Measurements from ENCODE around the gene ANKUB1. TPM values are rescaled to one million over a fixed set of nuclear protein-coding genes. Genes with fewer than 3 reads are reported as not detected.

The ANKUB1 gene
- total RNA-seq, 1 donor from 2014 or later, result 3.1 TPM

DNA sequence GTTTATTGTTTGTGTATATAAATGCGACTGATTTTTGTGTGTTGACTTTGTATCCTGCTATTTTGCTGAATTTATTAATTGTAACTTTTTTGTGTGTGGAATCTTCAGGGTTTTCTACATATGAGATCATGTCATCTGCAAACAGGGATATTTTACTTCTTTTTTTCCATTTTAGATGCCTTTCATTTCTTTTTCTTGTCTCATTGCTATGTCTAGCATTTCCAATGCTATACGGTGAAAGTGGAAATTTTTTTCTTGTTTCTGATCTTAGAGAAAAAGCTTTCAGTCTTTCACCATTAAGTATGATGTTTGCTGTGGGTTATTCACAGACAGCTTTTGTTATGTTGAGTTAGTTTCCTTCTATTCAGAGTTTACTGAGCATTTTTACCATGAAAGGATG lies 71.4 kb downstream of the ANKUB1 start:
- intact Hi-C loops (cut with DNase I), result no loop called here
- H3K27ac ChIP-seq, result no peak overlapping the region
- TF ChIP-seq, protein P1, sequence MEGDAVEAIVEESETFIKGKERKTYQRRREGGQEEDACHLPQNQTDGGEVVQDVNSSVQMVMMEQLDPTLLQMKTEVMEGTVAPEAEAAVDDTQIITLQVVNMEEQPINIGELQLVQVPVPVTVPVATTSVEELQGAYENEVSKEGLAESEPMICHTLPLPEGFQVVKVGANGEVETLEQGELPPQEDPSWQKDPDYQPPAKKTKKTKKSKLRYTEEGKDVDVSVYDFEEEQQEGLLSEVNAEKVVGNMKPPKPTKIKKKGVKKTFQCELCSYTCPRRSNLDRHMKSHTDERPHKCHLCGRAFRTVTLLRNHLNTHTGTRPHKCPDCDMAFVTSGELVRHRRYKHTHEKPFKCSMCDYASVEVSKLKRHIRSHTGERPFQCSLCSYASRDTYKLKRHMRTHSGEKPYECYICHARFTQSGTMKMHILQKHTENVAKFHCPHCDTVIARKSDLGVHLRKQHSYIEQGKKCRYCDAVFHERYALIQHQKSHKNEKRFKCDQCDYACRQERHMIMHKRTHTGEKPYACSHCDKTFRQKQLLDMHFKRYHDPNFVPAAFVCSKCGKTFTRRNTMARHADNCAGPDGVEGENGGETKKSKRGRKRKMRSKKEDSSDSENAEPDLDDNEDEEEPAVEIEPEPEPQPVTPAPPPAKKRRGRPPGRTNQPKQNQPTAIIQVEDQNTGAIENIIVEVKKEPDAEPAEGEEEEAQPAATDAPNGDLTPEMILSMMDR (IDR thresholded peaks at IDR 0.05), result no peak
- no peak overlapping the region for H3K4me3 ChIP-seq
- H3K4me1 ChIP-seq, result peaks cover 7% of the 10 kb centered on the region
- DNase-seq (no peak), ATAC-seq (no peak)
- no peaks in the 10 kb centered on the region for H3K27me3 ChIP-seq (ENCODE audit: low read depth)
- H3K9me3 ChIP-seq, result peaks cover 9% of the 10 kb centered on the region
- H3K36me3 ChIP-seq, result no peaks in the 10 kb centered on the region

DNA sequence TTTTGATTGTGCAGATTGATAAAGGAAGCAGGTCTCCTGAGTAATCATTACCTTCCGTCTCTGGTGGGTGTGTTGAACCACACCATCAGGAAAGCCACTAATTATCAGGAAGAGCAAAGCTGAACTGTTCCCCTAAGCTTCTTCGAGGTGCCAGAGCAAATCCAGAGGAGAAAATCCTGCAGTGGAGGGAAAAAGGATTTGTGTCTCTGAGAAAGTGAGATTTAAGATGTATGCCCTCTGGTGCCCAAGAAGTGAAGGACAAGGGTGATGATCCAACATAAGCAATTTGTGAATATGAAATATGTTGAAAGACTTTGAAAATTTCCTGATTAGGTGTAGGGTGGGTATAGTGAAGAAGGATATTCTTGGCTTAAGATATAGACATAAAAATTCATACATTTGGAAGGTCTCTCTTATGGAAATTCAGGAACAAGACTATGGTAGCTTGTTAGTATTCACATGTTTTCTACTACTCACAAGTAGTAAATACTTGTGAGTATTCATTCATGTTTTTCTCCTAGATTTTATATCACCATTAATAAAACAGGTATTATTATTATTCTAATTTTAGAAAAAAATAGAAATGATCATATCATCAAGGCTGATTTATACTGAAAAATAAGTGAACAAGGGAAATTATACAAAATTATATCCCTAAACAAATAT lies 74.8 kb downstream of the ANKUB1 start:
- no peak for DNase-seq
- Histone ChIP-seq H3K27ac (no peak overlapping the region), H3K4me1 (peaks cover 7% of the 10 kb centered on the region), H3K36me3 (no peaks in the 10 kb centered on the region), H3K4me3 (peak overlapping the region; percentile 23), H3K27me3 (ENCODE audit: low read depth) (no peaks in the 10 kb centered on the region), H3K9me3 (peaks cover 9% of the 10 kb centered on the region)
- intact Hi-C loops (cut with DNase I), result no loop called here
- ATAC-seq, result peak; percentile 61 to 70
- TF ChIP-seq, protein P1 (IDR thresholded peaks at IDR 0.05), result peak; percentile 71

DNA sequence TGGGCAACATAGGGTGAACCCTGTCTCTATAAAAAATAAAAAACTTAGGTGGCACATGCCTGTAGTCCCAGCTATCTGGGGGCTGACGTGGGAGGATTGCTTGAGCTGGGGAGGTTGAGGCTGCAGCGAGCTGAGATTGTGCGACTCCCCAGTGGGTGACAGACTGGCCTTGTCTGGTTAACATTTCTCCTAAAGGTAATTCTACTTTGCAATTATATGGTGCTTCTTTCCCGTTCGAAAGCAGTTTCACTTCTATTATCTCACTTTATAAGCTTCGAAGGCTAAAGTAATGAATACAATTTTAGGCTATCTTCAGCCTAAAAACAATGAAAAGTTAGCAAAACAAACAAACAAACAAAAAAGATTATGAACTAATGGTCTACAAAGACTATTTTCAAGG lies 75.4 kb downstream of the ANKUB1 start:
- peak overlapping the region; percentile 23 for H3K4me3 ChIP-seq
- peaks cover 7% of the 10 kb centered on the region for H3K4me1 ChIP-seq
- intact Hi-C loops (cut with DNase I), result no loop called here
- DNase-seq (no peak), ATAC-seq (no peak)
- H3K27ac ChIP-seq, result no peak overlapping the region
- H3K27me3 ChIP-seq (ENCODE audit: low read depth), result no peaks in the 10 kb centered on the region
- H3K9me3 ChIP-seq, result peaks cover 9% of the 10 kb centered on the region
- H3K36me3 ChIP-seq, result no peaks in the 10 kb centered on the region
- TF ChIP-seq, protein P1 (IDR thresholded peaks at IDR 0.05), result no peak

DNA sequence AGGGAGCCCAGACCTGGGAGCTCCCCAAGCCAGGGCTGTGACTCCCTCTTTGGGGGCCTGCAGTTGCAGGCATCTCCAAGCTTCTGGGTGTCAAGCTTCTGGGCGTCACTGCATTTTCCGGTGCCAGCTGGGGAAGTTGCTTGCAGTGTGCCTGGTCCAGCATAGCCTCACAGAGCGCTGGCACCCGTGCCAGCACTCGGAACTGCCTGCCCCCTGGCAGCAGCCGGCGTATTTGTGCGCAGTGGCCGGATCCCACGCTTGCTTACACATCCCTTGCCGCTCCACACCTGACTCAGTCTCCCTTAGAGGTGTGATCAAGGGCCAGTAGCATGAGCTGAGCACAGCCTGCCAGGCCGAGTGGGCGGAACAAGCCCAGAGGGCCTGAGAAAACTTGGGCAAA lies 77.1 kb downstream of the ANKUB1 start:
- TF ChIP-seq, protein P1 (IDR thresholded peaks at IDR 0.05), result no peak
- intact Hi-C loops (cut with DNase I), result no loop called here
- Histone ChIP-seq H3K27me3 (ENCODE audit: low read depth) (no peaks in the 10 kb centered on the region), H3K27ac (no peak overlapping the region), H3K4me1 (peaks cover 7% of the 10 kb centered on the region), H3K9me3 (no peaks in the 10 kb centered on the region), H3K36me3 (no peaks in the 10 kb centered on the region), H3K4me3 (no peak overlapping the region)
- DNase-seq (no peak), ATAC-seq (peak in 1 of 2 donors; percentile 32)

DNA sequence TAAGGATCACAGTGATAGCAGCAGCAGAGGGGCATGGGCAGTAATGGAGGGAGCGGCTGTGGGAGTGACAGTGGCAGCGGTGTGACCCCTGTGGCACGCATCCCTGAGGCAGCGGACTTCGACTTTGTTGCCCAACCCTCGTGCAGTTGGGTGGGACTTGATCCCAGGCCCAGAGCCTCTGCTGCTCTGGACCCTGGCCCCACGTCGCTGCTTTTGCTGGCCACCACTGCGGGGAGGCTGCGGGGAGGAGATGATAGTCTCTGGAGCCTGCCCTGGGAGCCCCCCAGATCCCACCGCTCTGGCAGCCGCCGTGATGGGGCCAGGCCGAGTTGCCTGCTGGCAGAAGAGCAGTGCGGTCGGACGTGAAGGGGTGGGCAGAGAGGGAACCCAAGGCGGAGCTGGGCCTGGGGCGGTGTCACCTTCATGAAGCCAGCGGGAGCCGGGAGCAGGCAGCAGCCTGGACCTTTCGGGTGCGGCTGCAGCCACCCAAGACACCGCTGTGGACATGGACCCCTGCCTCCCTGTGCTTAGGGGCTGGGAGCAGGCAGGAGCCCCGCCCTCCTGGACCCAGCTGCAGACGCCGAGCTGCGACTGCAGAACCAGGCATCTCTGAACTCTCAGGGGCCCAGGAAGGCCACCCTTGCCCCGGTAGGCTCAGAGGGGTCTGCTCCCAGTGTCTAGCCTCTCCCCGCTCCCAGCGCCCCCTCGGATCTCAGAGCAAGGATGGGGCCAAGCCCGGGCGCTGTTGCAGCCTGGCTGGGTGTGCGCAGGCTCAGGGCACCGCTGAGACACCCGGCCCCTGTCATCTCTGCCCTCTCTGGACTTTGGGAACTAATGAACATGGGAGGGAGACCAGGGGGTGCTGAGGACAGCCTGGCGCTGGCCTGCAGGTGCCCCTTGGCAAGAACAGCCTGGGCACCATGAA lies 78.4 kb downstream of the ANKUB1 start:
- H3K4me1 ChIP-seq, result peaks cover 7% of the 10 kb centered on the region
- intact Hi-C loops (cut with DNase I), result no loop called here
- no peaks in the 10 kb centered on the region for H3K36me3 ChIP-seq
- TF ChIP-seq, protein P1 (IDR thresholded peaks at IDR 0.05), result no peak
- ATAC-seq (peak in 1 of 2 donors; percentile 47), DNase-seq (no peak)
- no peaks in the 10 kb centered on the region for H3K9me3 ChIP-seq
- H3K4me3 ChIP-seq, result no peak overlapping the region
- no peaks in the 10 kb centered on the region for H3K27me3 ChIP-seq (ENCODE audit: low read depth)
- no peak overlapping the region for H3K27ac ChIP-seq

Other genes with a start within 250 kb of the ANKUB1 start
- gene WWTR1, start 134.5 kb downstream of the ANKUB1 start, total RNA-seq, result 89.5 TPM
- gene COMMD2, start 40.1 kb downstream of the ANKUB1 start, total RNA-seq, result 44.9 TPM
- gene RNF13, start 20.7 kb upstream of the ANKUB1 start, total RNA-seq, result 138 TPM
- 28.5 TPM for gene PFN2, start 178.3 kb upstream of the ANKUB1 start, total RNA-seq

Data from lower lobe of right lung (tissue), 2 donors.